ENCODE measurements around the gene JAK2. TPM values are rescaled to one million over a fixed set of nuclear protein-coding genes. Genes with fewer than 3 reads are reported as not detected.

JAK2 gene
- total RNA-seq, 2 donors from 2014 or later, result 7.0 to 14.8 TPM

GRCh38 chr9:4985386-4986266, 554 bp downstream of the JAK2 start:
- intact Hi-C loops (cut with DNase I), result loop anchor here (5.0 to 10.0 kb wide), 5 partner anchors 138 to 439 kb away; partner anchors contain the start of genes CDC37L1 and RCL1
- H3K9me3 ChIP-seq, result no peaks in the 10 kb centered on the region
- DNase-seq, result peak; percentile 78
- no peaks in the 10 kb centered on the region for H3K27me3 ChIP-seq
- peak overlapping the region; percentile 99 for H3K27ac ChIP-seq
- TF ChIP-seq, protein P1, sequence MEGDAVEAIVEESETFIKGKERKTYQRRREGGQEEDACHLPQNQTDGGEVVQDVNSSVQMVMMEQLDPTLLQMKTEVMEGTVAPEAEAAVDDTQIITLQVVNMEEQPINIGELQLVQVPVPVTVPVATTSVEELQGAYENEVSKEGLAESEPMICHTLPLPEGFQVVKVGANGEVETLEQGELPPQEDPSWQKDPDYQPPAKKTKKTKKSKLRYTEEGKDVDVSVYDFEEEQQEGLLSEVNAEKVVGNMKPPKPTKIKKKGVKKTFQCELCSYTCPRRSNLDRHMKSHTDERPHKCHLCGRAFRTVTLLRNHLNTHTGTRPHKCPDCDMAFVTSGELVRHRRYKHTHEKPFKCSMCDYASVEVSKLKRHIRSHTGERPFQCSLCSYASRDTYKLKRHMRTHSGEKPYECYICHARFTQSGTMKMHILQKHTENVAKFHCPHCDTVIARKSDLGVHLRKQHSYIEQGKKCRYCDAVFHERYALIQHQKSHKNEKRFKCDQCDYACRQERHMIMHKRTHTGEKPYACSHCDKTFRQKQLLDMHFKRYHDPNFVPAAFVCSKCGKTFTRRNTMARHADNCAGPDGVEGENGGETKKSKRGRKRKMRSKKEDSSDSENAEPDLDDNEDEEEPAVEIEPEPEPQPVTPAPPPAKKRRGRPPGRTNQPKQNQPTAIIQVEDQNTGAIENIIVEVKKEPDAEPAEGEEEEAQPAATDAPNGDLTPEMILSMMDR (IDR thresholded peaks at IDR 0.05), result no peak
- no peaks in the 10 kb centered on the region for H3K4me1 ChIP-seq
- H3K9ac ChIP-seq (ENCODE audit: low read depth in 2 of 2, low read length in 2 of 2), result peak overlapping the region; percentile 90 to 95
- H3K4me3 ChIP-seq, result peak overlapping the region; percentile 68
- no peaks in the 10 kb centered on the region for H3K36me3 ChIP-seq

GRCh38 chr9:4986296-4986695, 1.2 kb downstream of the JAK2 start:
- Histone ChIP-seq H3K9ac (ENCODE audit: low read depth in 2 of 2, low read length in 2 of 2) (peak overlapping the region; percentile 90 to 95), H3K9me3 (no peaks in the 10 kb centered on the region), H3K4me1 (no peaks in the 10 kb centered on the region), H3K4me3 (peak overlapping the region; percentile 68), H3K36me3 (no peaks in the 10 kb centered on the region), H3K27me3 (no peaks in the 10 kb centered on the region), H3K27ac (peak overlapping the region; percentile 99)
- TF ChIP-seq, protein P1 (IDR thresholded peaks at IDR 0.05), result no peak
- DNase-seq, result no peak
- intact Hi-C loops (cut with DNase I), result loop anchor here (5.0 to 10.0 kb wide), 5 partner anchors 139 to 439 kb away; partner anchors contain the start of genes CDC37L1 and RCL1

DNA sequence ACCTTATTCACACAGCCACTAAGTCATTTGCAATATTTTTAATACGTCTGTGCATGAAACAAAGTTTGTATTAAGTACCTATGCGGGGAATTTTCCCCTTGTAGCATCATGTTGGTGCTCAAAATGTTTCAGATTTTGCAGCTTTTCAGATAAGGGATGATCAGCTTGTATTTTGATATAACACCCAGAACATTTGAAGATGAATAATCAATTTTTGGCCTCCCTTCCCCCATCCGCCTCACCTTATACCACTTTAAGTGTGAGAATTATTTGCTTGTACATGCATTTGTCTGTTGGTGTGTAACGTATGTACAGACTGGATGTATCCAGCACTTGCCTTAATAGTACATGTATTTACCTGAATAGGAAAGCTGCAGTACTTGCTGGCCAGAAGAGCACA, 1.7 kb downstream of the JAK2 start:
- TF ChIP-seq, protein P1 (IDR thresholded peaks at IDR 0.05), result no peak
- H3K4me3 ChIP-seq, result peak overlapping the region; percentile 68
- no peaks in the 10 kb centered on the region for H3K27me3 ChIP-seq
- peak overlapping the region in 1 of 2 donors; percentile 30 for H3K9ac ChIP-seq (ENCODE audit: low read depth in 2 of 2, low read length in 2 of 2)
- peak overlapping the region; percentile 99 for H3K27ac ChIP-seq
- no peak for DNase-seq
- no peaks in the 10 kb centered on the region for H3K4me1 ChIP-seq
- intact Hi-C loops (cut with DNase I), result loop anchor here (5.0 to 10.0 kb wide), 5 partner anchors 139 to 438 kb away; partner anchors contain the start of genes CDC37L1 and RCL1
- H3K36me3 ChIP-seq, result no peaks in the 10 kb centered on the region
- no peaks in the 10 kb centered on the region for H3K9me3 ChIP-seq

GRCh38 chr9:4987961-4988421, 2.9 kb downstream of the JAK2 start:
- Histone ChIP-seq H3K27me3 (no peaks in the 10 kb centered on the region), H3K9me3 (no peaks in the 10 kb centered on the region), H3K9ac (ENCODE audit: low read depth in 2 of 2, low read length in 2 of 2) (peak overlapping the region in 1 of 2 donors; percentile 10), H3K36me3 (no peaks in the 10 kb centered on the region), H3K27ac (peak overlapping the region; percentile 1), H3K4me3 (peak overlapping the region; percentile 2), H3K4me1 (no peaks in the 10 kb centered on the region)
- TF ChIP-seq, protein P1 (IDR thresholded peaks at IDR 0.05), result peak; percentile 64
- DNase-seq, result peak; percentile 71
- intact Hi-C loops (cut with DNase I), result loop anchor here (5.0 to 10.0 kb wide), 5 partner anchors 141 to 437 kb away; partner anchors contain the start of genes CDC37L1 and RCL1

- H3K27me3 ChIP-seq, result no peaks in the 10 kb centered on the region
- no peaks in the 10 kb centered on the region for H3K36me3 ChIP-seq
- no peak overlapping the region for H3K9ac ChIP-seq (ENCODE audit: low read depth in 2 of 2, low read length in 2 of 2)
- no peak for DNase-seq
- no peaks in the 10 kb centered on the region for H3K9me3 ChIP-seq
- no peaks in the 10 kb centered on the region for H3K4me1 ChIP-seq
- no peak overlapping the region for H3K4me3 ChIP-seq
- H3K27ac ChIP-seq, result no peak overlapping the region
- TF ChIP-seq, protein P1 (IDR thresholded peaks at IDR 0.05), result no peak
- intact Hi-C loops (cut with DNase I), result no loop called here
These were observed 7.8 kb downstream of the JAK2 start for GRCh38 chr9:4992872-4993271.

Data from colonic mucosa (tissue), 4 donors.